GM21529 (cell line): ENCODE measurements around the gene C1QTNF1.
"Not testable (repeated sequence)": the region's sequence is repeated elsewhere in the genome, so short reads cannot be mapped to it uniquely, and the experiment has no call there.

Experiments used
- ATAC-seq: cut with Tn5 transposase; IDR thresholded peaks from one replicate; pipeline ENCODE4 v1.9.1; 2021; ENCODE audit not compliant: unreplicated experiment

The C1QTNF1 gene

DNA sequence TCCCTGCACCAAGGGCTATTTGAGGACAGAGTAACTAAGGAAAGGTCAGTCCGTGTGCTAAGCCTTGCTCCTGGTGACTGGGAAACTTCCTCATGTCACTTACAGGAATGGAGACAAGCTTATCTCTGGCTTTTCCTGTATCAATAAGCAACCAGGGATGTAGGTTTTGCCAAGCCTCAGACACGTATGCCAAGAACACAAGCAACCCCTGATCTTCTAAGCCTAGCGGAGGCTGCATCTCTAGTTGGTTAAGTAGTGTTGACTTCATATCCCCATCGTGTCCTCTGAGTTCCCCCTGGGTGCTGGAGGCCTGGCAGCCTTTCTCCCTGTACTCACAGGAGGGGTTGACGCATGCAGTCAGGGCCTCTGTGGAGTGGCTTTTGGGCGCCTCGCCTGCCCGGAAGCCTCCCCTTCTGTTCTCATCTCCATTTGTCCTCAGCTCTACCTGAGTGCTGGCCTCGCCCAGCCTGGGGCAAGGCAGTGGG lies 1.4 kb upstream of the C1QTNF1 start:
- no peak for ATAC-seq

DNA sequence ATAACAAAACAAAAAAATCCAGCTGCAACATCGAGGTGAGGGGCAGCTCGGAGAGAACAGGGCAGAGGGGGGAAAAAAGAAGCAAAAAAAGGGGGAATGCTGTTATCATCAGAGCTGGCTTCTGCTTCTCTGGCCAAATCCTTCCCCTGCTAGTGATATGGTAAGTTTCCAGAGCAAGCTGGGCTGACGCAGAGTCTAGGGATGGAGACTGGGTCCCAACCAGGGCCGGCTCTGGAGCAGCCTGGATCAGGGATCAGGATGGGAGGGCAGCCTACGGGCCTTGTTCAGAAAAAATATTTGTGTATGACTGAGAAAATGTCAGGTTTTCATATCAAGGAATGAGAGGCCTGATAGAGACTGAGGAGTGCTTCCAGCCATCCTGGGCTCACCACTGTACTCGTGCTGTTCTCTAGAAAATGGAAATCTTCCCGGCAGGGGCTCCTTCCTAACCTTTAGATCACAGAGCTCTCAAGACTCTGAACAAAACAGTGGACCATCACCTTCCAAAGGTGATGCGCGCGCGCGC lies 726 bp upstream of the C1QTNF1 start:
- ATAC-seq = no peak

DNA sequence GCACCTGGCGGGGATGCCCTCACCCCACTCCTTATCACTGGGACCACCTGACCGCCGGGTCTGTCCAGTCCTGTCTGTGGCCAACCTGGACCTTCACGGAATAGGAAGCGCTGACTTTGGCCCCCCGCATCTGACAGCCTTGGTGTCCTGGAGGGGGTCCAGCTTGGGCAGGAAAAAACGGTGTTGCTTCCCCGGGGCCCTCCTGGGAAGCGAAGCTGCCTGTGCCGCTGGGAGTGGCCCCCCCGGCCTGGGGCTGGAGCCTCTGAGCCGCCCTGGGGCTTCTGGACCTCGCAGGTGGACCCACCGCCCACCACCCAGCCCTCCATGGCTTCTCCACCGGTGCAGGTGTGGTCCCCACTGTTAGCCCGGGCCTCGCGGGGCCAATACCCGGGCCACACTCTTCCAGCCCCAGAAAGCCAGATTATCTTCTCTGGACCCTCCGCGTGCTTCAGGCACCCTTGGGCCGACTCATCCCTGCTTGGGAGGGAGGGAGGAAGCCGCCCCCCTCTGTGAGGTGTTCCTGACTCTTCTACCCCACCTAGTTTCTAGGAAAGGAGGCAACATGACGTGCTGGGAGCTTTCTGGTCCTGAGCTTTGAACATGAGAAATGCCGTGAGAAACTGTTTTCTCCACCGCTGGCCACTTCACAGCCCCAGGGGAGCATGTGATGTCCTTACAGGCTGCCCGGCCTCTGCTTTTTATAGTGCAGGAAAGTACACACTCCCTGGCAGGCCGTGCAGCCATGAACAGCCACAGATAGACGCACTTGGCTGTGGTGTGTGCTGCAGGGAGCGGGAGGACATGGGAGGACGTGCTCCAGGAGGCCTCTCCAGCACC lies 1.1 kb downstream of the C1QTNF1 start:
- no peak for ATAC-seq

DNA sequence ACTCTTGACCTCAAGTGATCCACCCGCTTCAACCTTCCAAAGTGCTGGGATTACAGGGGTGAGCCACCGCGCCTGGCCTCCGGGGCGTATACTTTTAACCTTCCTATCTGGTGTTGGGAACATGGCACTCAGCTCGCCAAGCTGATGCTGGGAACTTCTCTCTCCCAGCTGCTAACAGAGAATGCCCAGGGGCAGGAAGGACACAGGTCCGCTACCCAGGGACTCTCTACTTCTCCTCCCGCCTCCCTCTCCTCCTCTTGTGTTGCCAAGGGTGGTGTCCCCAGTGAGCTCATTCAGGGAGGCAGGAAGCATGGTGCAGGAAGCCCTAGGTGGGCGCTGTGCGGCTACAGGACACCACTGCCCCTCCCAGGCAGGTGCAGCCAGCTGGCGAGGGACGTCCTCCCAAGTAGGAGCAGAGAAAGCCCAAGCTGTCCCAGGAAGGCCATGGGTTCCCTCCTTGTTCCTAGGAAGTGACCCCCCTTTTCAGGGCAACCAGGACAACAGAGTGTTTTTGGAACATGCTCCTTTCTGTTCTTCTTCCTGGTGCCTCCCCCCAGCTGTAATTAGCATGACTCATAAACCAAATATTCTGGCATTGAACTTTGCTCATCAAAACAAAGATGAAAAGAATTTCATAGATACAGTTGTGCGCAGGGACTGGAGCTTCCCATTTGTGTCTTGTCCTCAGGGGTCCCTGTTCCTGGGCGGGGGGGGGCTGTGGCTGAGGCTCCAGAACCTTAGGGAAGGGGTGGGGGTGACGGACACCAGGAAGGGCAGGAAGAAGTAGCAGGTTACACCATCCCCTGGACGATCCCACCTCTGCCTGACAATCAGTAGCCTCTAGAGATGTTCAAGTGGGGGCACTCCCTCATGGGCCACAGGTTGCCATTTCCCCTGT lies 2.7 kb downstream of the C1QTNF1 start:
- ATAC-seq = no peak

DNA sequence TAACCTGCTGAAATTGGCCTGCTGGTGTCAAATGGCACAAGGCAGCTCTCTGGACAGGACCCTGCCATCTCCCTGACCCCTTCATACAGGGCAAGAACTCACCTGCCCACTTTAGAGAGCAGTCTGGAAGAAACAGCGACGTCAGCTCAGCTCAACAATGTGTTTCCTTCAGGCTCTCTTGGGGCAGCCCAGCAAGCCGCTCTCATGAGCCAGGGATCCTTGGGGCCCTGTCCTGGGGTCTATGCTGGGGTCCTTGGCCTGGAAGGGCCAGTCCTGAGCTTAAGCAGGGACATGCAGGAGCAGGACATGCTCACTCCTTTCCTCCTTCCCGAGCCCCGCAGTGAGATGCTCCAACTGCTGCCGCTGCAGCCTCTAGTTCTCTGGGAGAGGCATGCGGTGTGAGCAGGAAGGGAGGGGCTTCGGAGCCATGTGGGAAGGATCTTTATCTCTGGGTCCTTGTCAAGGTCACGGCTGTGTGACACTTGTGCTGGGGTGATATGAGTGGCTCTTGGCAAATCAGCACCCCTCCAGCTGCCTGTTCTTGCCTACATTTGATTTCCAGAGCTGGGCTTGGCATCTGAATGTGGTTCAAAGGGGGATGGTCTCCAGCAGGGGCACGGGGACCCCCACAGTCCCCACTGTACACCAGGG lies 3.4 kb downstream of the C1QTNF1 start:
- ATAC-seq = no peak

DNA sequence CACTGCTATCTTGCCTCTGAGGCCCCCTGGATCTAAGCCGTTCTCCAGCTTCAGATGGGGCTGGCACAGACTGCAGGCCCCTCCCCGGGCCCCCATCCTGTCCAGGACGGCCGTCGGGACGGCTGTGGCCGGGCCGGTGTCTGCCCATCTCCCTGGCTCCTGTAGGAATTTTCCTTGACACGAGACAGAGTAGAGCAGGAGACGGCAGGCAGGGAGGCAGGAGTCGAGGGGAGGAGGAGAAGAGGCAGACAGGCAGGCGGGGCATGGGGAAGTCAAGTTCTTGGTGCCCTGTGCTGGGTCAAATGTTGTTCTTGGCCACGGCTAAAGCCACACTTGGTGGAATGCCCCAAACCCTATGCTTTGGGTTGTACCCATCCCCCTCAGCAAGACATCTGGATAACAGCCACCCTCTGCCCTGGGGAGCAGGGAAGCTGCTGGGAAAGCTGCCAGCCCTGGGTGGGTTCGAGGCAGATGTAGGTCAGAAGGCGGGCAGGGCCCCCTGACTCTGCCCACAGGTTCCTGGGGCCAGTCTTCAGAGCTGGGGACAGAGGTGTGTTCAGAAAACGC lies 4.0 kb downstream of the C1QTNF1 start:
- no peak for ATAC-seq

DNA sequence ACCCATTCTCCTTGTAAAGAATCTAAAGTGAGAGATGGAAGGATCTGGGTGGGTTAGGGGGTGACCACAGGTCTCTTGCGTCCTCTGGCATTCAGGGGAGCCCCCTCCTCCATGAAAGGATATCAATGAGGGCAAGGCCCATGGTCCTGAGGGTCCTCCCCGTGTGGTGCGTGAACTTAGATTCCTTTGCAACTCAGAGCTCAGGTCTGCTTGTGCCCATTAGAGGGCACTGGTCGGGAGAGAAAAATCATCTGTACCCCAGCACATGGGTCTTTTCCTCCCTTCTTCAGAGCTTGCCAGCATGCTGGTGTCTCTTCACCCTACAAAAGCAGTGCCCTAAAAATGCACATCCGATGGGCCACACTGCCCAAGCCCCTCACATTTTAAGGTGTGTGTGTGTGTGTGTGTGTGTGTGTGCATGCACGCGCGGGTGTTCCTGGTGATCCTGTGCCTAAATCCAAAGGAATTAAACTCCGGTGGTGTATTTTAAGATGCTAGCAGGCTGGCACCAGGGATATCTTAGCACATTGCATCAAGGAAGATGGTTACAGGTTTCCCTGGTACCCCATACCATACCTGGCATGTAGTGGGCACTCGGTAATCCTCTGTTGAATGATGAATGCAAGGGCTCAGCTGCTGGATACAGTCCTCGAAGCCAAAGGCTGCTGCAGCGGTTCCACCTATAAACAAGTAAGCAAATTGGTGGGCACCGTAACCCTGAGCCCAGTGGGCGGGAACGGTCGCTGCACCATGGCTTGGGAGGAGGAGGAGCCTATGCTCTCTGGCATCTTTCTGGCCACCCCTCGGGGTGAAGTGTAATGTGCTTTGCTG lies 4.7 kb downstream of the C1QTNF1 start:
- no peak for ATAC-seq

DNA sequence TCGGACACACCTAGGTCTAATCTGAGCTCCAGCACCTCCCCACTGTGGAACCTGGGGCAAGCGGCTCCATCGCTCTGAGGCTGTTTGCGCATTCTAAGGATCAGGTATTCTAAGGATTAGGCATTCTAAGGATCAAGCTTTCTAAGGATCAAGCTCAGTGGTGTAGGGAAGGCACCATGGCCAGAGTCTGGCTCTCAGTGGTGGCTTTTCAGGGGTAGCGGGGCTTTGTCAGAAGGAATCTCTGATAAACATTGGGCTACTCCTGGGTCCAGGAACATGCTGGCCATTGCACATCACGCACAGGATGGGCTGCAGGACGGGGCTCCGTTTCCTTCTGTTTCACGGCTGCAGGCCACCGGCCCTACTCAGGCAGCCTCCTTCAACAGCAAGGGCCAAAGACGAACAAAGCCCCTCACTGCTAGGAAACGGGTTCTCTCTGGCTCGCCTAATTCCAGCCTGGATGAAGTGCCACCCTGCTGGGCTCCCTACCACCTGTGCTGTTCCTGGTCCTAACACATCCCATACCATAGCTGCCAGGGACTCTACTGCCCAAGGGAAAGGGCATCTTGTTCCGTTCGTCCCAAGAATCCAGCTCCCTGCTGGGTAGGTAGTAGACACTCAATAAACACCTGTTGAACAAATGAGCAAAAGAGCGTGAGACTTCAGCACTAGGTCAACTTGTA lies 5.5 kb downstream of the C1QTNF1 start:
- no peak for ATAC-seq

DNA sequence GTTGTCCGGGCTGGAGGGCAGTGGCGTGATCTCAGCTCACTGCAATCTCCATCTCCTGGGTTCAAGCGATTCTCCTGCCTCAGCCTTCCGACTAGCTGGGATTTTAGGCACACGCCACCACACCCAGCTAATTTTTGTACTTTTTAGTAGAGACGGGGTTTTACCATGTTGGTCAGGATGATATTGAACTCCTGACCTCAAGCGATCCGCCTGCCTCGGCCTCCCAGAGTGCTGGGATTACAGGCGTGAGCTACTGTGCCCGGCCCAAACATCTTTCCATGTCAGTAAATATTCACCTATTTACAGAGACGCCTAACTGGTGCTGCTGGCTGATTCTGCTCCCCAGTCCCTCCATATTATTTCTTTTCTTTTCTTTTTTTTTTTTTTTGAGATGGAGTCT lies 6.7 kb downstream of the C1QTNF1 start:
- not testable (repeated sequence) for ATAC-seq

DNA sequence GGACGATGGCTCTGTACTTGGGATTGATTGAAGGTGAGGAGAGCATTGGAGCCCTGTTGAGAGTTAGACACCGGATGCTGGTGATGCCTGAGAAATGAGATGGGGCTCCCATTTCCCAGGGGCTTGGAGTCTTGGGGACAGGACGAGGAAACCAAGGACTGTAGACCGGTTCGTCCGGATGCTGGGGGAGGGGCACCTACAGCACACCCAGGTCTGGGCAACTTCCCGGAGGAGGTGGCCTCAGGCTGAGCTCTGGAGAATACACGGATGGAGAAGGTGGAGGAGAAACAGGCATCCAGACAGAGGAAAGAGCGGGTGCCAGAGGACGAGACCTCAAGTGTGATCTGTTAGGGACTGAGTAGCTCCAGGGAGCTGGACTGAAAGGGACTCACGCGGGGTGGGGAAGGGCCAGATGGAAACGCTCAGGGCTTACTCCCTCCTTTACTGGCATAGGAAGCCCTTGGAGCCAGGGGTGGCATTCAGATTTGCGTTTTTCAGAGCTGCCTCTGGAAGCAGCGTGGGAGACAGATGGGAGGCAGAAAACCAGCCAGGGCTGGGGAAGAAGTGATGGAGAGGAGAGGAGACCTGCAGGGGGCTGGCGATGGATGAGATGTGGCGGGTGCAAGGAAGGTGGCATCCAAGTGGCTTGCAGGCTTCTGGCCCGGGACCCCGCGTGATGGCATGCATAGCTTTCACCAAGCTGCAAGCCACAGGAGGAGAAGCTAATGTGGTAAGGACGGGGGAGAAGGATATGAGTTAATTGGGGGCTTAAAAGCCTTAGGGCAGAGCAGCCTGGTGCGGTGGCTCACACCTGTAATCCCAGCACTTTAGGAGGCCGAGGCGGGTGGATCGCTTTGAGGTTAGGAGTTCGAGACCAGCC lies 8.3 kb downstream of the C1QTNF1 start:
- ATAC-seq = no peak

DNA sequence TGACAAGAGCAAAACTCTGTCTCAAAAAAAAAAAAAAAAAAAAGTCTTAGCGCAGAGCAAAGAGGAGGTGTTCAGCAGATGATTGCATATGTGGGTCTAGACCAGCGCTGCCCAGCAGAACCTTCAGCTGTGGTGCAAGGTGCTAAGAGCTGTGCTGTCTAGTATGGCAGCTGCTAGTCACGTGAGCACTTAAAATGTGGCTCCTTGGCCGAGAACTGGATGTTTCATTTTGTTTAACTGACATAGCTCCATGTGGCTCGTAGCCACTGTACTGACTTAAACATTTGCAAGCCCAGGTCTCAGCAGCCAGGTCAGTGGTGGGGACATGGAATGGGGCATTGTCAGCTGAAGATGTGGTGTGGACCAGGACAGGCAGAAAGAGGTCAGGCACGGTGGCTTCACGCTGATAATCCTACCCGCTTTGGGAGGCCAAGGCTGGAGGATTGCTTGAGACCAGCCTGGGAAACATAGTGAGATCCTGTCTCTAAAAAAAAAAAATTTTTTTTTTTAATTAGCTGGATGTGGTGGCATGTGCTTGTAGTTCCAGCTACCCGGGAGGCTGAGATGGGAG lies 9.2 kb downstream of the C1QTNF1 start:
- no peak for ATAC-seq

DNA sequence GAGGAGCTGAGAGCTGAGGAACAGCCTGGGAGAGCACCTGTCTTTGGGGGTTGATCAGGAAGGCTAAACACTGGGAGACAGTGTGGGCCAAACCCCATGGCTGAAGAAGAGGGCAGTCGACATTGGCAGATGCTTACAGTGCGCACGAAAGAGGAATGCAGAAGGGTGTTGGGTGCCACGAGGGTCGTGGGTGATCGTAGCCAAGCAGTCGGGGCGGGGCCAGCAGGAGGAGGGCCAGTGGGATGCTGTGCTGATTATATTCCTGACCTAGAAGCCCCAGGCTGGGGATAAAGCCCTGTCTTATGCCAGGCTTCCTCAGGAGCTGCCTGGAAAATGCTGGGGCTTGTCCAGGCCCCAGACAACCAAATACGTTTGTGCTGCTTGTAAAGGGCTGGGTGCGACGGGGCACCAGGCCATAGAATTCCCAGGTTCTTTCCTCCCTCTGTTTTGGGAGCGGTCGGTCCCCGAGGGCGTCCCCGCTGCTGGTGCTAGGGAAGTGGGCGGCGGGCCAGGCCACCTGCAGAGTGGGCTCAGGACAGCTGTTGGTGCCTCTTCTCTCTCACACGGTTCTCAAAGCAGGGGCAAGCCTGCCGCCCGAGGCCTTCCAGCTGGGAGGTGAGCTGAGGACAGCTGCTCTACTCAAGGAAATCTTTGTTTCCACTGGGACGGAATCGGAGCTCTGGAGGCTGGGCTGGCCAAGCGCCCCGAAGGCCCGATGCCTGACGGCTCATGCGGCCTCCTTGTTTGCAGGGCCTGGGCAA lies 10.0 kb downstream of the C1QTNF1 start:
- ATAC-seq = no peak

DNA sequence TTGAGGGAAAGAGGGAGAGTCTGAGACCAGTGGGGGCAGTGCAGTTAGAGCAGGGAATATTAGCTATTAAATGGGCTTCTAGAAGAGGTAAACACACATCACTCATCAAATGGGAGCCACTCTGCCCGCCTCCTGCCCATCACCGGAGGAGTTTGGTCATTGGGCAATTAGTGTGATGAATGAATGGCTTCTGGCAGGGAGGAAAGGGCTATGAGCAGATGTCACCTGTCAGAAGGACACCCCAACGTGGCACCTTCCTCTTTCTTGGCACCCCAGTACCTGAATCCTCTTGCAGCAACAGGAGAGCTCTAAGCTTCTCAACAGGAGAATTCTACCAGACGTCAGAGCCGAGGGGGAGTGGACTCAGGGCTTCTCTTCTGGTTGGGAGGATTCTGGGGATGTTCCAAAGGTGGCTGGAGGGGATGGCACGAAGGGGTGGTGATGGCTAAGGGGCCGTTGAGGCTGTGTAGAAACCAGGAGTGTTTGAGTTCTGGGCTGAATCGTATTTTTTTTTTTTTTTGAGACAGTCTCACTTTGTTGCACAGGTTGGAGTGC lies 11.0 kb downstream of the C1QTNF1 start:
- ATAC-seq = no peak

DNA sequence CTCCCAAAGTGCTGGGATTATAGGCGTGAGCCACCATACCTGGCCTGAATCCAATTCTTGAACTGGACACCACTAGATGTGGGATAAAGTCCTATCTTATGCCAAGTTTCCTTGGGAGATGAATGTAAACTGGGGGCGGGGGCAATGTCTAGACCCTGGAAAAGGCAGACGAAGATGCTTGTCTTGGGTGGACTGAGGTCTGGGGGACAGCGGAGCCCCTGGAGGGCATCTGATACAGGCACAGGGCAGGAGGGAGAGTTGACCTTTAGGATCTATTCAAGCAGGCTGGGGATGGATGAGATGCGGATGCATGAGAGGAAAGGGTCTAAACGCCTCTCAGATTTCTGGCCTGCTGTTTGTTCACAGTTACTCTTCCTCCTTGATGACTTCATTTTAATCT lies 11.7 kb downstream of the C1QTNF1 start:
- no peak for ATAC-seq

DNA sequence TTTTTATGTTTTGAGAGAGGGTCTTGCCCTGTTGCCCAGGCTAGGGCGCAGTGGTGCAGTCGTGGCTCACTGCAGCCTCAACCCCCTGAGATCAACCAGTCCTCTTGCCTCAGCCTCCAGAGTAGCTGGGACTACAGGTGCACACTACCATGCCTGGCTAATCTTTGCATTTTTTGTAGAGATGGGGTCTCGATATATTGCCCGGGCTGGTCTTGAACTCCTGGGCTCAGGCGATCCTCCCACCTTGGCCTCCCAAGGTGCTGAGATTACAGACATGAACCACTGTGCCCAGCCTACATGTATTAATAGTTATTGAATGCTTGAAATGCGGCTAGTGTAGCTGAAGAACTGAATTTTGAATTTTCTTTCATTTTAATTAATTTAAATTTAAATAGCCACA lies 12.2 kb downstream of the C1QTNF1 start:
- no peak for ATAC-seq

DNA sequence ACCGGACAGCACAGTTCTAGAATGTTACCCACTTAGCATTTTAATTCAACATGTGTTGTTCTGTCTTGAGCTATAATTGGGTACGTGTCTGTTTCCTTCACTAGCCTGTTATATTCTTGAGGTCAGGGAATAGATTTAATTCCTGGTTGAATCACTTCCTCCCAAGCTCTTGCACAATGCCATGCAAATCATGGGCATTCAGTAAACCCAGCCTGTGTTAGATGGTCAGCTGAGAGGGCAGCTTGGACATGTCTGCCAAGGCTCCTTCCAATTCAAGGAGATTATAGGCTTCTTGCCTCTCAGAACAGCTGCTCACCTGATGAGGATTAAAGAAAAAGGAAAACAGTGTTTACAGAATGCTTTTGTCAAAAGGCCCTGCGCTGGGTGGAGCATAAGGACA lies 12.6 kb downstream of the C1QTNF1 start:
- no peak for ATAC-seq

DNA sequence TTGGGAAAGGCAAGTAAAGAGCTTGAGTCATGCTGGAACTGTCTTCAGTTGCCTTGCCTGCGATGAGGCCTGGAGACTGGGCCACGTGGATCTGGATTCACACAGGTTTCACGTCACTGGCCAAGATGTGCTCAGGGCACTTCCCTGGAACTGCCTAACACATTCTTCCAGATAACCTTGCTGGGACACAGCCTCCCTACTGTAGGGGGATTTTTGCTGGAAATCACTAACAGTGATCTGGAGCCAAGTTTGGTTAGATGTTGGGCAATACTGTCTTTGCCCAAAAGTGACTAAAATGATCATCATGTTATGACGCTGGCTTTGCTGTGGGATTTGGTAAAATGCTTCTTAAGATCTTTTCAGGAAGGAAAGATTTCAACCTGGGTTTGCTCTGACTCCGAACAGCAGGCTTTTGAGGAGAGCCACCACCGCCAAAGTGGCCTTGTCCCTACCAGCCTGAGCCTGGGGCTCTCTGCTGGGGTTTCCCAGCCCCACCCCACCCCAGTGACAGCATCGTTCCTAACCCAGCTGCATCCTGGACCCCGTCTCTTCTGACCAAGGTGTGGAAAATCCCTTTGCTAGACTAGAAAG lies 14.7 kb downstream of the C1QTNF1 start:
- ATAC-seq = no peak
